Activated gamma-delta T cell (primary cell): ENCODE results near the gene CRNKL1.

ENCODE experiments used
- DNase-seq: peaks from one replicate; lab custom pipeline; 2025; lab: John Stamatoyannopoulos, UW
- total RNA-seq, 2 donors: gene quantifications; one replicate each; lab custom pipeline; 2026; lab: John Stamatoyannopoulos, UW

The CRNKL1 gene
- total RNA-seq: 85.7 to 92.7 reads per million in 2 donors

DNA sequence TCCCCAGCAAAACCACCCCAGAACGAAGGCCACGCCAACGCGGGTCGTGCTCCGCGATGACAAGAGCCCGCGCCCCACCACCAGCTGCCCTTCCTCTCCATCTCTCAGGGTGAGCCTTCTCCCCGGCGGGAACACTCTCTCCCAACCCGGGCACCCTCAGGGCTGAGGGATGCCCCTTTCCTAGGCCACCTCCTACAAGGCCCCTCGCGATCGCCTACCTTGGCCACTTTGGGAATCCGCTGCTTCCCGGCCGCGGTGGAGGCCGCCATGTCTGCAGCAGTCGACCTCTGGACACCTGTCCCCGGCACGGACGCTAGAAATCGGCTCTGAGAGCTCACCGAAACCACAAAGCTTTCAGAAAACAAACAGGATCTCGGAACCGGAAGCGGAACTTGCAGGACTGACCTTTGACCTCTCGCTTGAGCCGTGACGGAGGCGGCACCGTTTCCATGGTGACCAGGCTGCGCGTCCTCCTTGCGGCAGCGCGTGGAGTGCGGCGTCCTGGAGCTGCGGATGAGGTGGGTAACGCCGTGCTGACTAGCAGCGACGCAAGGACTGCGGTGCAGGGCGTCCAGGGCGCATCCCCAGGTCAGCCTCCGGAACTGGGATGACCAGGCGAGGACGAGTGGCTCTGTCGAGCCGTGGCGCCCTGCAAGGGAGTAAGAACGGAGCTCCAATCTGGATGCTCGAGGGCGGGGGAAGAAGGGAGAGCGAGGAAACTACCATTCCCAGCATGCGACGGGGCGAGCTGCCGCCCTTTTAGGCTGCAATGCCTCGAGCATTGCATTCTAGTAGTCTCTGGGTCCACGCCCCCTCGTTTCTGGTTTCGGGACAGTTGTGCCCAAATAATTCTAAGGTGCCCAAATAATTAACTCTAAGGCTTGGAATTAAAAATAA, at the start of gene CRNKL1, which contains the start of gene CFAP61:
Gene CRNKL1, minus strand, starts transcription at position 393 of the 897 bp plus-strand sequence. Its CDS starts 124 bp downstream, at position 269.
Gene CFAP61, plus strand, starts transcription at position 459 of the 897 bp plus-strand sequence. CDS start 4,122 bp downstream, outside the sequence.
- DNase-seq: peak; percentile 86

- DNase-seq: no peak
Observed at GRCh38 chr20:20100881-20101280, 48.6 kb upstream of the CRNKL1 start.

- DNase-seq: no peak
Observed at GRCh38 chr20:20096421-20096820, 44.2 kb upstream of the CRNKL1 start.

GRCh38 chr20:20095114-20095872, 43.0 kb upstream of the CRNKL1 start:
- no peak for DNase-seq

- DNase-seq: no peak
Observed at GRCh38 chr20:20094410-20094809, 42.1 kb upstream of the CRNKL1 start.

- DNase-seq: no peak
Observed at GRCh38 chr20:20092827-20093226, 40.6 kb upstream of the CRNKL1 start.

DNA sequence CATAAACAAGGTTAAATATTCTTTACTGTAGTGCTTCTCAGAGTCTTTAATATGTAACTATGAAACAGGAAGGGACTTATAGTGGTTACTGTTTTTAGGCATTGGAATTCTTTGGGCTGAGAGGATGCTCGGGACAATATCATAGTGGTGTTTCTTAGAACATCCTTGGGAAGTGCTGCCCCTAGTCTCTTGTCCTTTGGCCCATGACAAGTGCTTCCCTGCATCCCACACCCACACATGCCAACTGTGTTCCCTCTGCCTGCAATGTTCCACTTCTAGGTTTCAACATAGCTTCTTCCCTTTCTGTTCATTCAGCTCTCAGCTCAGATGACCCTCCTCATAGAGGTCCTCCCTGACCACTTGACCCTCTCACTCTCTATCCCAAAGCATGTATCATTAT, 37.7 kb upstream of the CRNKL1 start:
- no peak for DNase-seq

DNA sequence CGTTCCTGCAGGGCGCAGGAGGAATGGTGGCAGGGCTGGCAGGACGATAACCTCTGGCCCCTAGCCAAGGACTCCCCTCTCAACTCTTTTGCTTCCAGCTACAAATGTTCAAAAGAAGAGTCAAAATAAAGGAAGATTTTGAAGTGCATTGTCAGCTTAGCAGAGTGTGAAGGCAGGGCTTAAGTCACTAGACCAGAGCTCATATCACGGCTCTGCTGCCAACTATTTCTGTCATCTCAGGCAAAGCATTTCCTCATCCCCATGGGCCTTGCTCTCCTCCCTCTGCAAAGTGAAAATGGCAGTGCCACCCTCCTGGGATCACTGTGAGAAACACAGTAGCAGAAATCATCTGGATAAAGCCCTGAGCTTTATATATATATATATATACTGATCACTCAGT, 36.8 kb upstream of the CRNKL1 start:
- no peak for DNase-seq

DNA sequence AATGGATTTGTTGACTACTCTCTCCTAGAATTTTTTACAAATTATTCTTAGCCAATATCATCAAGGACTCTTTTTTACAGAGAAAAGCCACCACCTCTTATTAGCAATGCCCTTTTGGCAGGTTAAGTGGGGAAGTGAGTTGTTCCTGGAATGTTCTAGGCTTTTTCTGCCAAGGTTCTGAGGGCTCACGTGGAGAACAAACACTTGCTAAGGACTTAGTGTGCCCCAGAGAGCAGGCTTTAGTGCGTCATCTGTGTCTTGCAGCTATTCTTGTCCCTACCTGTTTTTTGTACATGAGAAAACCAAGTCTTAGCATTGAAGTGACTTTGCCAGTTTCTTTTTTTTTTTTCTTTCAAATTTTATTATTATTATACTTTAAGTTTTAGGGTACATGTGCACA, 33.5 kb upstream of the CRNKL1 start:
- DNase-seq: no peak

DNA sequence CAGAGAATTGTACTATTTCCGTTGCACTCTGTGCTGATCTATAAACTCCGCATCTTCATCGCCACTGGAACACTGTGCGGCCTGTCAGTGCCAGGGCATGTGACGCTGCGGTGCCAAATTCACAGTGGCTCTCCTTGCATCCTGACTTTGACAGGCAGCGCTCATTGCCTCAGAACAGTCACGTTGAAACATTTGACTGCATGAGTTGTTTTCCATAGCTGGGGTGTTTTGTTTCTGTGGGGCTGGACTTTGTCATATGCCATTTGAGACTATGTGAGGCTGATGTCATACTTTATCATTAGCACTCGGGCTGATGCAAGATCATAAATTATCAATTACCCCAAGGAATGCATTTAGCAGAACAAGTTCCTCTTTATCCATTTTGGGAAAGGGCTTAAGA, 32.8 kb upstream of the CRNKL1 start:
- no peak for DNase-seq

- DNase-seq: no peak
Observed at GRCh38 chr20:20084296-20084752, 32.1 kb upstream of the CRNKL1 start.

- no peak for DNase-seq
Observed at GRCh38 chr20:20083807-20084206, 31.5 kb upstream of the CRNKL1 start.

DNA sequence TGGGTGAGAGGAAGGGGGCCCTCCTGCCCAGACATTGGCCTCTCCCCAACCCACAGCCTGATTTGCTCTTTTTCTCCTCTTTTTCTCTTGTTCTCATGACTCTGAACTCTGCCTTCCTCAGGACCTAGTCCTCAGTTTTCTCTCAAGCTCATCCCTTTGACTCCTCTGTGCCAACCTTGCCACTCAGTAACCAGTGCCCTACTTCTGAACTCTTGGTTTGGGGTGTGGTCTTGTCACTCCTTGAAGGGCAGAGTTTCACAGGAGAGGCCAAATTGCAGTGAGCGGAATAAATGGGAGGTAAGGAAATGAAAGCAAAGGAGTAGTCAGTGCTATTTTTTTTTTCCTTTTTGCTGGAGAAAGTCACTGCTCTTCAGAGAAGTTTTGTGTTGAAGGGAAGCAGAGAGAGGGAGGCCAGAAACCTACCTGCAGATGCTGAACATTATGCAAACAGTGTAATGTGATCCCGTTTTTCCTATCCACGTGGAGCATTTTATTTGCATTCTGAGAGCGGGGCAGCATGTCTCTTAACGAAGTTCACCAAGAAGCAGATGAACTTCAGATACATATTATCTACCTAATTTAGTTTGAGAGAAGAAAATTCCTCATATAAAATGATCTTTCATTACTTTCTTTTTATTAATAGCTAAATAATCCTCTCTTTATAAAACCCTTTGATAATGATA, 27.0 kb upstream of the CRNKL1 start:
- no peak for DNase-seq

DNA sequence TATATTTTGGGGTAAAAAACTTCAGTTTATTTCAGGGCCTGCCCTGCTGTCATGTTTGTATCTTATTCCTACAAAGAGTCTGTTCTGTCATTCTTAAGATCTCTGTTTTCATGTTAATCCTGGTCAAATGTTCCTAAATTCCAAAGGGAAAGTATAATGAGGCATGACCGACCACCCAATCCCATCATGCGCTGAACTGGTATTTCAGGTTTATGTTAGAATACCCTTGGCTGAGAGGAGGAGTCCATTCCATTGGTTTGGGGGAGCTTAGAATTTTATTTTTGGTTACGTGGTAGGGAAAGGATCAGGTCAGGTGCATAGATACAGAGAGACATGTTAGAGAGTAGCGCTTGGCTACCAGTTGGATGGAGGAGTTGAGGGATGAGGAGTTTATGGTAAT, 25.8 kb upstream of the CRNKL1 start:
- no peak for DNase-seq

DNA sequence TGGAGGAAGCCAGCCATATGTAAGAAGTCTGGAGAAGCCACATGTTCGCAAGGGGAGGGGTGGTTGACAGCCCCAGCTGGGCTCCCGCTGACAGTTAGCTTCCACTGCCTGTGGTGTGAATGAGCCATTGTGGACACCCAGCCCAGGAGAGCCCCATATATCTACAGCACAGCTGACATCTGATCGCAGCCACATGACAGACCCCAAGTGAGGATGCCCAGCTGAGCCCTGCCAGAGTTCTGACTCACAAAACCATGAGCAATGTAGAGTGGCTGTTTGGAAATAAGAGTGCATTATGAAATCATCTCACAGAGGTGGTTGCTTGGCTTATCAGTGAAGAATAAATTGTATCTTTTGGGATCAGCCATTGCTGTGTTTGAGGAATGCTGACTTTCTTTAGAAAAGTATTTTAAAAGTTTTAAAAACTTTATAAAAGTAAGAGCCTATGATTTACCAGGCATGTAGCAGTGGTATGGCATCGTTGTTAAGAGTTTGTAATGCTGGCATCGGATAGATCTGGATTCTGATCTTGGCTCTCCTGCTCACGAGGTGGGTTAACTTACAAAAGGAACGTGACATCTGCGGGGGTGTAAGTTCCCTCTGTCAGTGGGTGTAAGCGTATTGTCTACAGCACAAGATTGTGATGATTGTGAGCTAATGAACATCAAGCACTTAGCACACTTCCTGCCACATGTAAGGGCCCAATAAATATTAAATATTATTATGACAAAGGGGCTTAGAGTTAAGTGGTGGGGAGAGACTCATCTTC, 24.2 kb upstream of the CRNKL1 start:
- DNase-seq: no peak

DNA sequence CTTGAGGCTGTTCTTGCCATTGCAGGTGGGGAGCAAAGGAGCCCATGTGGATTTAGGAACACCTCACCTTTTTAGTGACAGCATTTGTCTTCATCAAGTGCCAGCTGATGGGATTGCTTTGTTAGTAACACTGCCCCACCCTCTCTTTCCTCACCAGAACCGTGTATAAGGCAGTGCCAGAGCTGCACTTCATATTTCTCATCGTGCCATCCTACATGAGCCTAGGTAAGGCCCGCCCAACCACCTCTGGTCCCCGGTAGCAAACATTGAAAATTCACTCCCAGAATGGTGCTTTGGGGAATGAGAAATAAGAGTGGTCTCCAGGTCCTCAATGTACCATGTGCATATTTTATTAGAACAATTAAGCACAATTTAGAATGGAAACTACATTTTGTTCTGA, 22.8 kb upstream of the CRNKL1 start:
- no peak for DNase-seq

DNA sequence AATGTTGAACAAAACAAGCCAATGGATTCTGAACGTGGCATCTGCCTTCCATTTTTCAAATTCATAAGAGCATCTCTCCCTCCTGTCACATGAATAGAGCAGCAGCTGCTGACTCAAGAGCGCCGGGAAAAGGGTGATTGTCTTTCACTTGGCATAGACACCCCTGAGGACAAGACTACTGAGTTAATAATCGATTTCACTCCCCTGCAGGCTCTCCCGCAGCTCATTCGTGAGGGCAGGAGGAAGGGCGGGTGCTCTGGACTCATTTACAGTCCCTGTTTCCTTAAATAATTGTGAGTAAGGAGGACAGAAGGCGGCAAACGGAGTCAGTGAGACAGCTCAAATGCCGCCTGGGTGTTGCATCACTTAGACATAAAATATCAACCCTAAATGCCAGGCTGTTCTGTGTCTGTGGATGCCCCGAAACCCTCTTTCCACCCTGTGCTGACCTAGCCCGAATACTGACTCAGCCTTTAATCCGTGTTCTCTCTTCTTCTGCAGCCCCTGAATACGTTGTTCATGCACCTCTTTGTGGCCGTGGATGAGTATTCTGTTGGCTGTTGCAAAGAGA, 21.6 kb upstream of the CRNKL1 start:
- DNase-seq: no peak

DNA sequence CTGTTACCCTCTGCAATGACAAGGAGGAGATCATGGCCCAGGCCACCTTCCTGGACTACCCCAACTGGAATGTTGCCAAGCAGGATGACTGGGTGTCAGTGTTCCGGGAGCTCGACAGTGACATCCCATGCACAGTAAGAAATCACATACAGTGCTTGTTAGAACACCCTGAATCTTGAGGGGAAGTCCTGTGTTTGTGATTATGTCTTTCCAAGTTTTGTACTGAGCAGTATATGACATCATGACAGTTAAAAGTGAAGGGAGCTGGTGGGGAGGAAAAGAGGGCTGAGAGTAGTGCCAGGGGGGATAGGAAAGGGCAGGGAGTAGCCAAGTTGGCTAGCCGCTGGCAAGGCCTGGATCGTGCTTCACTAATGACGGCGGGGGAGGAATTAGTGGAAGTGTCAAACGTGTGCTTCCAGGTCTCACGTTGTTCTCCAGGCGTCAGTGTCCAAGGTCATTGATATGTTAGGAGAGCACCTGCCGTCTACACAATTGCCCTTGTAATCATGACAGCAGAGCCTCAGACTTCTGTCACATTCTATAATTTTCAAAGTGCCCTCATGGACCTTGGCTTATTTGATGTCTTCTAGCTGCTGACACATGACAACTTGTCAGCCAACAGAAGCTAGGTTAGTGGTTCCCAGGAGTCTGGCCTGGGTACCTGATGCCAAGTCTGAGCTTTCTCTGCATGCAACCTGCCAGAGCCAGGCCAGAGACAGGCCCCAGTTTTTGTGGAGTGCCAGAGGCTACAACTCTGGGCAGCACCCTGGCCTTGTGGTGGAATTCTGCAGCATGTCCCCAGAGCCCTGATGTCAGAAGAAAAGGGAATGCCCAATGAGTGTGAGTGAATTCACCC, 18.8 kb upstream of the CRNKL1 start:
- no peak for DNase-seq

DNA sequence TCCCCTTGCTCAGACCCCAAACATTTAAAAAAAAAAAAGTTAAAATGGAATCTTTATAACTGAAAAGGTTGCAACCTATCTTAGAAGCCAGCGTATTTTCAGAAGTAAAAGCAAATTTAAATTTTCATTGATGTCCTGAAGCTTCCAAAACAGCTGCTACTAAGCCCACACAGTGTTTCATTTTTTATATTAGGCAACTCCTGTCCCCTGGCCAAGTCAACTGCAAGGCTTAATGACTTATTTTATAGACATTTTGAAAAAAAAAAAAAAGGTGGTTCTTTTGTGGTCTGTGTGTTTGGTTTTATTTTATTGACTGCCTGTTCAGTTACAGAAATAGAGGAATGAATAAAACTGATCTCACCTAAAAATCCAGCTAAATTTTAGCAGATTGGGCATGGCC, 13.1 kb upstream of the CRNKL1 start:
- no peak for DNase-seq
